HG03457 (cell line): ENCODE results near the gene TNS1.

ENCODE experiments used
- ATAC-seq: cut with Tn5 transposase; IDR thresholded peaks from one replicate; pipeline ENCODE4 v1.9.1; 2021; ENCODE audit warnings: moderate number of reproducible peaks; ENCODE audit not compliant: unreplicated experiment

Gene TNS1

DNA sequence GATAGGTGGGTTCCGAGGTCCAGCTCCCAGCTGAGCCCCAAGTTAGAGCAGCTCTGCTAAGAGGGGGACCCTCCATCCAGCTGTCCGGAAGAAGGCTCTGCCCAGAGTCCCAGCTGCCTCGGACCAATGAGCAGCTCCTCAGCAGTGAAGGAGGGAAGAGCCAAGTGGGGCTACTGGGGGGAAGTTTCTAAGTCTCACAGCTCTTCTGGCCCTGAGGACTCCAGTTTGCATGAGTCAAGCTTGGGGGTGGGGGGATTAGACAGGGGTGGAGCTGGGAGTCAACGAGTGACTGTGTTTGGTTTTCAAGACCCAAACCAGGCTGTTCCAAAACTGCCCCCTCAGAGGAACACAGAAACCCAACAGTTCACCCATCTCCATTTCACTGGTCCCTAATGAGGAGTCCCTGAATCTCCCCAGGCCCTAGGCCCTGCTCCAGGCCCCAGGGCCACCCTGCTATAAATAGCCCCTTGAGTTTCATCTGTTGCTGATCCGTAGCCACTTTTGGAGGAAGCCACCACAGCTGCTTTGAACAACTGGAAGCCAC, 100.9 kb downstream of the TNS1 start:
- no peak for ATAC-seq

GRCh38 chr2:217901400-217901799, 101.4 kb downstream of the TNS1 start:
- no peak for ATAC-seq

GRCh38 chr2:217900780-217901360, 101.9 kb downstream of the TNS1 start:
- no peak for ATAC-seq

- ATAC-seq, result no peak
These were observed 102.6 kb downstream of the TNS1 start for GRCh38 chr2:217900010-217900779.

DNA sequence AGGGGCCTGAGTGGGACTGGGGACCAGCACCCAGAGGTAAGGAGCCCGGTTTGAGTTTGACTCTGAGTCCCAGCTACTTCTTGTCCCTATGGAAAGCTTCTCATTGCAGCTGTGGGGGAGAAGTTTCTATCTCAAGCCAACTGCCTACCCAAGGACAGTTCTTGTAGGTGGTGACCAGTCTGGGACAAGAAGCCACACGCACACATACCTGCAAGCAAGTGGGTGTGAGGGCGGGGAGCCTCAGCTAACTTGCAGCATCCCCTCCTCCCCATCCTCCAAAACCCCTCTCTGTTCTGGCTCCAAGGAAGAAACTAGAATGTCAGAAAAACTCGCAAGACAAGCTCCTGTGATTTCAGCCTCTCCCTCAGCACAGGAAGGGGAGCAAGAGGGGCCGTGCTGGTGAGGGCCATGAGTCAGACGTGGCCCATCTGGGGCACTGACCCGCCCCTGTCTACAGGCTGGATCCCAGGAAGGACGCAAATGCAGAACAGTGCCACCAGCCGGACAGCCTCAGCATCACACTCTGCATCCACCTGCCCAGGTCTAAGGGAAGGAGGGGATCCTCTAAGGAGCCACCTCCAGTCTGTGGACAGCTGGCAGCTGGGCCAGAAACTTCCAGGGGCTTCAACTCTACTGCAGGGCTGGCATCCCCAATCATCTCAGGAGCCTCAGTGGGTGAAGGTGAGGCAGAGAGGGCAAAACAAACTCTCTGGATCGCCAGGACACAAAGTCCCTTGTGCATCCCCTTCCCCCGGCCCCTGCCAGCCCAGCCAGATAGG, 103.4 kb downstream of the TNS1 start:
- no peak for ATAC-seq

GRCh38 chr2:217897816-217898806, 104.7 kb downstream of the TNS1 start:
- no peak for ATAC-seq

DNA sequence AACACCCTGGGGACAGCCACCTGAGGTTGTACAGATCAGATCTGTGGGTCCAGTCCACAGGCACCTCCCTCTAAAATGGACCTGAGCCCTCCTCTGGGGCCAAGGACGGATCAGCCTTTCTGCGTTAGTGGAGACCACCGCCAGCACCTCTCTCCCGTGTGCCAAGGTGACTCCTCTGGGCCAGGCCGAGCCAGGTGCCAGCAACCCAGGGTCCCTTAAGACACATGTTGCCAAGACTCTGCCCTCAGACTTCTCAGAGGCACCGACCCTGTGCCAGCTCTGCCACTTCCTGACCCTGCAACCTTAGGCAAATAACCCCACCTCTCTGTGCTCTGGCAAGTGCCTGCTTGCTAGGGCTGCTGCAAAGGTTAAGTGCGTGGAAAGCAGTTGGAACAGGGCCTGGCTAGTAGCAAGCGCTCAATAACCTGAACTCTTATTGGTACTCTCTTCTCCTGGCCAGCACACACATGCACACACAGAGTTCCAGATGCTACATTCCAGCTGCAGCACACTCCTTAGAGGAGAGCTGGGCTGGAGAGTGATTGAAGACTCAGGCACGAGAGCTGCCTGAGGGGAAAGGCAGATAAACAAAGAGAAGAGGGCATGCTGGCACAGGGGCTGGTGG, 105.6 kb downstream of the TNS1 start:
- ATAC-seq, result no peak

DNA sequence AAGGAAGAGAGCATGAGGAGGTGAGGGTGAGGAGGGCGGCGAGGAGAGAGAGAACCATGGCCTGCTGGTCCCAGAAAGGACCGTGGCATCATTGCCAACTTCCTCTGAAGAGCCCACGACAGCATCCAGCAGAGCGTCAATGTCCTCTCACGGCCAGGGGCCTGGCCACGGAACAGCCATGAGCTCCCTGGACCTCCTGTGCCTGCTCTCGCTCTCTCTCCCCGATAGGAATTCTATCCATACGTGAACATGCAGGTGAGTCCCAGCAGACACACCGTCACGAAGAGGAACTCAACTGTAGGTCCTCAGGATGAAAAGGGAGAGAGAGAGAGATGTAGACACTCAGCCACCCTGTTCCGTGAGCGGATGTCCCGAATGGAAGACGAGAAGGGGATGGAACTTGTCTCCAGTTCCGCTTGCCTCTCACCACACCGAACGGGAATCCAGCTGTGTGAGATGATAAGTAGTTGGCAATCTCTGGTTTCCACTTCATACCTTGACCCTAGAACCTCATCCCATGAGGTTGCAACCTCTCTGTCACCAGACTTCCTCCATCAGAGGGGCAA, 107.6 kb downstream of the TNS1 start:
- no peak for ATAC-seq

DNA sequence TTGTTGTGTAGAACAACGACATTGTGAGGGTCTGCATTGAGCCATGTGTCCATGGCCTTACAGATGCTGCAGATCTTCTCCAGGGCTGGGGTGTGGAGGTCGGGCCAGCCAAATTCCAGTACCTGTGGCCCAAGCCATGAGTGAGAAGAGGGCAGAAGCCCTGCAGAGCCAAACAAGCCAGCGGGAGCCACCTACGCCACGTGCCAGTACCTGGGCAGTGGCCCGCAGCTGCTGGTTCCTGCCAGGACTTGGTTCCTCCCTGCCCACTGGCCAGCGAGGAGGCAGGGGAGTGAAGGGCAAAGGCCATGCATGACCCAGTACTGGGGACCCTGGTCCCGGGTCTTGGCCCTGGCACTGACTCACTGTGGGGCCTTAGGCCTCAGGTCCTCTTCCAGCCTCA, 109.4 kb downstream of the TNS1 start:
- no peak for ATAC-seq

GRCh38 chr2:217892560-217892959, 110.2 kb downstream of the TNS1 start:
- no peak for ATAC-seq

DNA sequence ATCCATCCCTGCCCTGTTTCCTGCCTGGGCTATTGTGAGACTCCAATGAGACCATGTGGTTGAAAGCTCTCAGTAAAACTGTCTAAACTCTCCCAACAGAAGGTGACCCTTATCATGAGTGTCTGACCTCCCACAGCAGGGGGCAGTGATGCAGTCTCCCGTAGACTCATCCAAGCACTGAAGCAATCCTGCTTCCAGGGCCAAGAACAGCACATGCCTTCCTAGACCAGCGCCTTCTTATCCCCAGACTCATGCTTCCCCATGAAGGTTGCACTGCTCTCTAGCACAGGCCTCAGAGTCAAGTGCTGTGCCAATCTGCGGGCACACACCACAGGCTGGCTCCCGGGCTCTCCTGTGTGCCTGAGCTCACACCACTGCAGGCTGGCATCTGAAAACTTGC, 112.3 kb downstream of the TNS1 start:
- no peak for ATAC-seq

DNA sequence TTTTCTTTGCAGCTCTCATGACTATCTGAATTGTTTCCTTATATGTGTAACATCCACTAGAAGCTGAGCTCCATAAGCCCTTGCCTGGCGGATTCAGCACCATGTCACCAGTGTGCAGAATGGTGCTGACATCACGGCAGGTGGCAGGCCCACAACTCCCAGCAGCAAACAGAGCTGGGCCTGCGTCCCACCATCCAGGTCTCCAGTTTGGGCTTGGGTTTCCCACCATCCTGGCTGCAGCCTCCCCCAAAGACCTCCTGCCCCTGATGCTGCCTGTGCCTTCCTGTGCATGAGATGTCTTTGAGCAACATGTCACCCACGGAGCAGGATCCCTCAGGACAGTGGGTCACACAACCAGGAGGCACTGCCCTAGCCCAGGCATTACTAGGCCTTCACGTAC, 113.1 kb downstream of the TNS1 start:
- no peak for ATAC-seq

DNA sequence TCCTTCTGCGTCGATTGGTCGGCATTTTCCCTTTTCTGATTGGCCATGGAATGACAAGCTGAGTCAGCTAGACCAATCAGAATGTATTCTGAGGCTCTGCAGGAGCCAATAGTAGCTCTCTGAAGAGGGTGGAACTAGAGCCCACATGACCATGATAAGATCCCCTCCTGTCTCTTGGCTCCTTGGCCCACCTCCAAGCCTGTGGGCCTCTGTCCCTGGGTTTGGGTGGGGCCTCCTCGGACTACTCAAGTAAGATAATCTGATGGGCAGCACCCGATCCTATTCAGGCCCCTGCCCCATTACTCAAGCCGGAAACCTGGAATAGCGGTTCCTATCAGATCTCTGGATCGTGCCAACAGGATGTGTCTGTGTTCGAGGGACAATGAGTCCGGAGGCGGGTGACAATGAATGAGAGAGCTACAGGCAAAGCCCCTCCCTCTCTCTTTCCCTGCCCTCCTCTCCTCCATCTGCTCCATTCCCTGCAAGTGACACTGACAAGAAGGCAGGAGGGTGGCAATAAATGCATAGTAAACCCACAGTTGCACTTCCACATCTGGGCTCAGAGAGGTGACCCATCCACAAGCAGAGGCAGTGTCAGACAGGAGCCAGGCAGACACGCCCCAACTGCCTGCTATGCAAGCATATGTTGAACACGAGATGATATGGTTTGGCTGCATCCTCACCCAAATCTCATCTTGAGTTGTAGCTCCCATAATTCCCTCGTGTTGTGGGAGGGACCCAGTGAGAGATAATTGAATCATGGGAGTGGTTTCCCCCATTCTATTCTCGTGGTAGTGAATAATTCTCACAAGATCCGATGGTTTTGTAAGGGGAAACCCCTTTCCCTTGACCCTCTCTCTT, 114.7 kb downstream of the TNS1 start:
- ATAC-seq, result no peak

GRCh38 chr2:217886720-217887309, 116.0 kb downstream of the TNS1 start:
- ATAC-seq, result no peak

- ATAC-seq, result no peak
These were observed 116.7 kb downstream of the TNS1 start for GRCh38 chr2:217886091-217886490.

- no peak for ATAC-seq
These were observed 117.8 kb downstream of the TNS1 start for GRCh38 chr2:217884985-217885384.

DNA sequence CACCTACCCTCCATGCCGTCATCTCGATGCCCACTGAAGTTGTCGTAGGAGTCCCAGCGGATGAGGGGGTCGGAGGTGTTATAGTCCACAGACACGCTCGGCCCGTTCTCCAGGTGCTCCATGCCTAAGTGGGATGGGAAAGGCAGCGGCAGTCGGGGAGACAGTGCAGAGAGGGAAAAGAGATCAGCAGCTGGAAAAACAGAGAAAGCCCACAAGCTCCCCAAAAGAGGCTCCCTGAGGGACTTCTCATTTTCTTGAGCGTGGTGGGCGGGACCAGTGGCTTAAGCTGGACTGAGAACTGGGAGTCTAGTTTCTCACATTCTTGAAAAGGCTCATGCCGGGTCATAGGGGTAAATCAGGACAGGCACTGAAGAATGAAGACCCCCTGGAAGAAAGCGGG, 121.9 kb downstream of the TNS1 start:
- no peak for ATAC-seq

DNA sequence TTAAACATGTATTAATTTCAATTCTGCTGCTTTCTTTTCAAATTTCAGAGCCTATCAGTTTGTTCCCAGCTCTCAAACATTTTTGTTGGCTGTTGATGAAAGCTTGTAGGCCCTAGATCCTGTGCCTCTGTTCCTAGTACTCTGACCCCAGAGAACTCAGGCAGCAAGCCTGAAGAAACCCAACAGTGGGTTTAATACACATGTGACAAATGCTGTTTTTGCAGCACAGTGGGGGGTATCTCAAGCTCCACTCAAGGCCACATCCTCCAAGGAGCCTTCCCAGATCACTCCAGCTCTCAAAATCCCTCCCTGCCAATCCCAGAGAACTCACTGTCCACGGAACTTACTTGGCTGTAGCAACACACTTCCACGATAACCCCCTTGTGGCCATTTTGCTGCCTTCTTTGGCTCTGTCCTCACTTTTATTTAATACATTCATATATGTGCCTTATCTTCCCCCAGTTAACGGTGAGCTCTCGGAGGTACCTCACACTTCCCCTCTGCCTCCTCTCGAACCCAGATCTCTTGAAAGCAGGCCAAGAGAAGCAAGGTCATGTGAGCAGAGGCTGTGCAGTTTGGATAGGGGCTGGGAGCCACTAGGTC, 122.4 kb downstream of the TNS1 start:
- ATAC-seq, result no peak
